ENCODE results near the gene TMEM115. TPM values are rescaled to one million over a fixed set of nuclear protein-coding genes. Genes with fewer than 3 reads are reported as not detected.

Gene TMEM115
- total and polyA plus RNA-seq, 9 of the 15 experiments (the other 6 are each of a cell fraction or from before 2014, with no cell fraction given) = 1.6 to 26.9 (median 14.1) TPM

GRCh38 chr3:50378757-50379156, 19.4 kb upstream of the TMEM115 start:
- Histone ChIP-seq H3K27ac (ENCODE audit: extremely low read depth, low read depth, low read length) (no peak overlapping the region), H3K4me2 (ENCODE audit: insufficient read depth, low read length) (no peak overlapping the region), H4K20me1 (replicated peaks; ENCODE audit: control insufficient read depth, insufficient read depth, low read length) (no peaks in the 10 kb centered on the region), H3K9ac (ENCODE audit: insufficient read depth in 1 of 2, low read depth in 2 of 2, low read length in 2 of 2) (no peak overlapping the region), H3K27me3 (ENCODE audit: control insufficient read depth in 2 of 2, insufficient read depth in 2 of 2, low read length in 2 of 2) (peaks cover 0 to 16% of the 10 kb centered on the region in 2 experiments; a peak in 2 of 5 replicates), H2AFZ (ENCODE audit: low read depth, low read length) (no peak overlapping the region), H3K36me3 (ENCODE audit: control insufficient read depth, insufficient read depth, low read length) (no peaks in the 10 kb centered on the region), H3K4me1 (replicated peaks in 1 of 2; ENCODE audit: control insufficient read depth in 2 of 2, insufficient read depth in 2 of 2, low read length in 2 of 2) (peaks cover 0 to 24% of the 10 kb centered on the region in 2 experiments; a peak in 3 of 5 replicates), H3K79me2 (ENCODE audit: control insufficient read depth, insufficient read depth, low read length) (no peaks in the 10 kb centered on the region), H3K9me1 (ENCODE audit: control insufficient read depth, insufficient read depth, low read length) (no peaks in the 10 kb centered on the region), H3K4me3 (no peak overlapping the region), H3K9me3 (replicated peaks; ENCODE audit: control insufficient read depth, insufficient read depth, low read depth, low read length) (no peaks in the 10 kb centered on the region)
- ATAC-seq (peak; percentile 16; the same call in 1 of the 3 replicates), DNase-seq (ENCODE audit: extremely low read depth in 1 of 4, low spot score in 3 of 4) (no peak), FAIRE-seq (no peak)
- no TSS peak for BruUV-seq (replicated peaks)
- 2% methylated on average over 16 of the region's 17 CpGs for WGBS (ENCODE audit: insufficient coverage, low coverage, missing lambda C conversion rate)
- in situ Hi-C loops (cut with MboI) (no loop called here), intact Hi-C loops (cut with micrococcal nuclease) (no loop called here)
- POLR2A ChIA-PET = interaction anchor here (0.7 kb wide), 1 partner anchor 9 kb away, joined by 4 read pairs; no protein-coding TSS in a partner anchor
- TF ChIP-seq ATF1 (CRISPR knock-in tag; IDR thresholded peaks at IDR 0.05) = no peak
- peak; percentile 75 for TF ChIP-seq ATF1 (tag; IDR thresholded peaks at IDR 0.05)
- no peak for TF ChIP-seq GABPA (tag; conservative IDR thresholded peaks at IDR 0.05; ENCODE audit: low read depth)
- TF ChIP-seq CREB1 (IDR thresholded peaks at IDR 0.05) = no peak
- peak; percentile 35; the same call in 1 of the 2 replicates for TF ChIP-seq CREB1 (CRISPR knock-in tag; IDR thresholded peaks at IDR 0.05)
- TF ChIP-seq HMG20A (CRISPR knock-in tag; conservative IDR thresholded peaks at IDR 0.05) = no peak
- TF ChIP-seq, protein P1, sequence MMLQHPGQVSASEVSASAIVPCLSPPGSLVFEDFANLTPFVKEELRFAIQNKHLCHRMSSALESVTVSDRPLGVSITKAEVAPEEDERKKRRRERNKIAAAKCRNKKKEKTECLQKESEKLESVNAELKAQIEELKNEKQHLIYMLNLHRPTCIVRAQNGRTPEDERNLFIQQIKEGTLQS (IDR thresholded peaks at IDR 0.05) = peak; percentile 50; the same call in 1 of the 2 replicates
- TF ChIP-seq, protein P1 (CRISPR knock-in tag; conservative IDR thresholded peaks at IDR 0.05) = no peak
- TF ChIP-seq, protein P2, sequence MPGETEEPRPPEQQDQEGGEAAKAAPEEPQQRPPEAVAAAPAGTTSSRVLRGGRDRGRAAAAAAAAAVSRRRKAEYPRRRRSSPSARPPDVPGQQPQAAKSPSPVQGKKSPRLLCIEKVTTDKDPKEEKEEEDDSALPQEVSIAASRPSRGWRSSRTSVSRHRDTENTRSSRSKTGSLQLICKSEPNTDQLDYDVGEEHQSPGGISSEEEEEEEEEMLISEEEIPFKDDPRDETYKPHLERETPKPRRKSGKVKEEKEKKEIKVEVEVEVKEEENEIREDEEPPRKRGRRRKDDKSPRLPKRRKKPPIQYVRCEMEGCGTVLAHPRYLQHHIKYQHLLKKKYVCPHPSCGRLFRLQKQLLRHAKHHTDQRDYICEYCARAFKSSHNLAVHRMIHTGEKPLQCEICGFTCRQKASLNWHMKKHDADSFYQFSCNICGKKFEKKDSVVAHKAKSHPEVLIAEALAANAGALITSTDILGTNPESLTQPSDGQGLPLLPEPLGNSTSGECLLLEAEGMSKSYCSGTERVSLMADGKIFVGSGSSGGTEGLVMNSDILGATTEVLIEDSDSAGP (CRISPR knock-in tag; IDR thresholded peaks at IDR 0.05) = no peak
- TF ChIP-seq ZNF561 (CRISPR knock-in tag; conservative IDR thresholded peaks at IDR 0.05) = no peak
- no peak for TF ChIP-seq ZBTB17 (CRISPR knock-in tag; IDR thresholded peaks at IDR 0.05)
- no peak for TF ChIP-seq TARDBP (IDR thresholded peaks at IDR 0.05)
- TF ChIP-seq BMI1 (IDR thresholded peaks at IDR 0.05; ENCODE audit: low read length) = no peak
- peak; percentile 77 for TF ChIP-seq ATF7 (IDR thresholded peaks at IDR 0.05)
- no peak for TF ChIP-seq CBFA2T3 (IDR thresholded peaks at IDR 0.05)
- TF ChIP-seq PBX2 (CRISPR knock-in tag; IDR thresholded peaks at IDR 0.05; ENCODE audit: low read depth) = no peak
- TF ChIP-seq PBX2 (tag; conservative IDR thresholded peaks at IDR 0.05; ENCODE audit: low read depth) = no peak
- TF ChIP-seq CREM (IDR thresholded peaks at IDR 0.05; ENCODE audit: low read depth) = peak; percentile 67
- TF ChIP-seq PTBP1 (IDR thresholded peaks at IDR 0.05; ENCODE audit: low read depth, low read length) = no peak
- CTCF ChIA-PET (ENCODE audit: low intra/inter-chr PET ratio) = no interaction called here
